Neutrophil (primary cell): ENCODE data around the gene PRDM10.
"Not testable (repeated sequence)": the region's sequence is repeated elsewhere in the genome, so short reads cannot be mapped to it uniquely, and the experiment has no call there.

Experiments used
- H3K27ac ChIP-seq: fragments of 200-600 bp; sonication (generic); 2 replicates; pipeline ENCODE4 v1.5.1; 2016; ENCODE audit warnings: mild to moderate bottlenecking, moderate library complexity
- H3K27me3 ChIP-seq: fragments of 200-600 bp; sonication (generic); 2 replicates; pipeline ENCODE4 v1.6.0; 2016; ENCODE audit warnings: mild to moderate bottlenecking
- H3K36me3 ChIP-seq: fragments of 200-600 bp; sonication (generic); 2 replicates; pipeline ENCODE4 v1.5.1; 2017
- H3K4me1 ChIP-seq, 2 experiments: fragments of 200-600 bp in 1 of 2; sonication (generic) in 1 of 2; 1 replicate in 1 of 2; 2 replicates in 1 of 2; pipeline versions ENCODE4 v1.5.1 to v1.6.1; 2013 to 2016; ENCODE audit warnings: low read depth in 1 of 2, low read length in 1 of 2, mild to moderate bottlenecking in 1 of 2, moderate library complexity in 1 of 2; ENCODE audit not compliant: control insufficient read depth in 1 of 2, insufficient read depth in 1 of 2
- H3K4me3 ChIP-seq, 2 experiments: fragments of 200-600 bp in 1 of 2; sonication (generic) in 1 of 2; 1 replicate in 1 of 2; 2 replicates in 1 of 2; pipeline ENCODE4 v1.5.1; 2013 to 2016; ENCODE audit warnings: low read depth in 1 of 2, low read length in 1 of 2, mild to moderate bottlenecking in 1 of 2, moderate library complexity in 1 of 2
- H3K9me3 ChIP-seq: fragments of 200-600 bp; sonication (generic); 2 replicates; pipeline ENCODE4 v1.5.1; 2016
- CTCF ChIP-seq: fragments of 200-600 bp; sonication (generic); IDR thresholded peaks from 2 replicates; pipeline ENCODE4 v1.5.1; 2016; ENCODE audit warnings: antibody characterized with exemption

Gene PRDM10

GRCh38 chr11:129974672-129975071, 28.0 kb downstream of the PRDM10 start:
- H3K36me3 ChIP-seq, result no peaks in the 10 kb centered on the region
- no peak overlapping the region for H3K27ac ChIP-seq
- H3K4me1 ChIP-seq, result peaks cover 24 to 26% of the 10 kb centered on the region in 2 experiments
- H3K9me3 ChIP-seq, result no peaks in the 10 kb centered on the region
- no peaks in the 10 kb centered on the region for H3K27me3 ChIP-seq
- TF ChIP-seq CTCF, result no peak
- H3K4me3 ChIP-seq, result no peak overlapping the region

DNA sequence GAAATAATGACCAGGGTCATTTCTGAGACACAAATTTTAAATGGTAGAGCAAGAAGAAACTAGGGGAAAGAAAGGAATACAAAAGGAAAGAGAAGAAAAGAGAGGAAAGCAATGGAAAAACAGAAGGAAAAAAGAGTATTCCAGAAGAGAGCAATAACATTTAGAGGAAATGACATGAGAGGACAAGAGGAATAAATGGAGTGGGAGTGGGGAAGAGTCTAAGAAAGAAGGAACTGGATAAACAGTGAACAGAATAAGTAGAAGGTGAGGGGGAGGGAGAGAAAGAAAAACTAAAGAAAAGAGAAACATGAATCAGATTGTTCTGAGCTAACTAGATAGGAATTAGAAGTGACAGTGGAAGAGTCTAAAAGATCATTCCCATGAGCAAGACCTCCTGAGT, 28.4 kb downstream of the PRDM10 start:
- Histone ChIP-seq H3K27ac (no peak overlapping the region), H3K9me3 (no peaks in the 10 kb centered on the region), H3K4me3 (no peak overlapping the region), H3K27me3 (no peaks in the 10 kb centered on the region), H3K4me1 (peaks cover 26 to 30% of the 10 kb centered on the region in 2 experiments), H3K36me3 (no peaks in the 10 kb centered on the region)
- TF ChIP-seq CTCF, result no peak

DNA sequence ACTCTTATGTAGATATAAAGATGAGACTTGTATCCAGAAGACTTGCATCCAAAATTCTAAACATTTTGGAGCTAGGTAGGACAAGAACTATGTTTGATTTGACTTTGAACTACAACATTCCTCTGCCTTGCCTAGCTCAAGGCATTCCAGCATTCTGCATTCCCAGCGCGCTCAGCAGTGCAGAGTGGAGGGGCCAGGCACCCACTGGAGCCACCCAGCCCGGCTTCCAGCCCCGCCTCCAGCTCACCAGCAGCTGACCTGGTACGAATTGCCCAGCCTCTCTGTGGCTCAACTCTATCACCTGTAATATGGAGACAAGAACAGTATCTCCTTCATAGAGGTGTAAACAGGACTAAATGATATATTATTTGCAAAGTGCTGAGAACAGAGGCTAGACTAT, 28.8 kb downstream of the PRDM10 start:
- no peak overlapping the region for H3K4me3 ChIP-seq
- H3K36me3 ChIP-seq, result no peaks in the 10 kb centered on the region
- TF ChIP-seq CTCF, result no peak
- H3K27me3 ChIP-seq, result no peaks in the 10 kb centered on the region
- H3K27ac ChIP-seq, result no peak overlapping the region
- no peaks in the 10 kb centered on the region for H3K9me3 ChIP-seq
- H3K4me1 ChIP-seq, result peaks cover 31 to 35% of the 10 kb centered on the region in 2 experiments

- H3K27me3 ChIP-seq, result no peaks in the 10 kb centered on the region
- TF ChIP-seq CTCF, result no peak
- no peak overlapping the region for H3K4me3 ChIP-seq
- no peaks in the 10 kb centered on the region for H3K9me3 ChIP-seq
- peaks cover 38 to 42% of the 10 kb centered on the region in 2 experiments for H3K4me1 ChIP-seq
- H3K36me3 ChIP-seq, result no peaks in the 10 kb centered on the region
- peak overlapping the region; percentile 3 for H3K27ac ChIP-seq
Measured at GRCh38 chr11:129973068-129973467, 29.6 kb downstream of the PRDM10 start.

GRCh38 chr11:129972611-129973010, 30.0 kb downstream of the PRDM10 start:
- Histone ChIP-seq H3K4me3 (no peak overlapping the region), H3K9me3 (no peaks in the 10 kb centered on the region), H3K4me1 (peaks cover 43 to 47% of the 10 kb centered on the region in 2 experiments), H3K27me3 (no peaks in the 10 kb centered on the region), H3K27ac (peak overlapping the region; percentile 3), H3K36me3 (no peaks in the 10 kb centered on the region)
- TF ChIP-seq CTCF, result no peak

DNA sequence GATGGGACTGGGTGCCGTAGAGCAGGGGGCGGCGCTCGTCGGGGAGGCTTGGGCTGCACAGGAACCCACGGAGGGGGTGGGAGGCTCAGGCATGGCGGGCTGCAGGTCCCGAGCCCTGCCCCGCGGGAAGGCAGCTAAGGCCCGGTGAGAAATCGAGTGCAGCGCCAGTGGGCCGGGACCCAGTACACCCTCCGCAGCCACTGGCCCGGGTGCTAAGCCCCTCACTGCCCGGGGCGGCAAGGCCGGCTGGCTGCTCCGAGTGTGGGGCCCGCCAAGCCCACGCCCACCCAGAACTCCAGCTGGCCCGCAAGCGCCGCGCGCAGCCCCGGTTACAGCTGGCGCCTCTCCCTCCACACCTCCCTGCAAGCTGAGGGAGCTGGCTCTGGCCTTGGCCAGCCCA, 30.8 kb downstream of the PRDM10 start:
- not testable (repeated sequence) for H3K36me3 ChIP-seq, H3K9me3 ChIP-seq, H3K27me3 ChIP-seq, H3K4me3 ChIP-seq, H3K27ac ChIP-seq
- H3K4me1 ChIP-seq, result peaks cover 43 to 48% of the 10 kb centered on the region in 2 experiments
